ENCODE results near the gene NBEAL2.

NBEAL2 gene

GRCh38 chr3:46942481-46943236 lies 36.8 kb upstream of the NBEAL2 start:
- no peak for DNase-seq

- DNase-seq = no peak
Measured at GRCh38 chr3:46943237-46944187, 36.0 kb upstream of the NBEAL2 start.

GRCh38 chr3:46944191-46944590 lies 35.3 kb upstream of the NBEAL2 start:
- no peak for DNase-seq

- DNase-seq = no peak
Measured at GRCh38 chr3:46946416-46946815, 33.0 kb upstream of the NBEAL2 start.

- DNase-seq = no peak
Measured at GRCh38 chr3:46946856-46947545, 32.5 kb upstream of the NBEAL2 start.

- no peak for DNase-seq
Measured at GRCh38 chr3:46947546-46947901, 31.9 kb upstream of the NBEAL2 start.

GRCh38 chr3:46947981-46948791 lies 31.3 kb upstream of the NBEAL2 start:
- no peak for DNase-seq

- no peak for DNase-seq
Measured at GRCh38 chr3:46948830-46949671, 30.4 kb upstream of the NBEAL2 start.

- no peak for DNase-seq
Measured at GRCh38 chr3:46950177-46950576, 29.3 kb upstream of the NBEAL2 start.

GRCh38 chr3:46950650-46951241 lies 28.7 kb upstream of the NBEAL2 start:
- no peak for DNase-seq

GRCh38 chr3:46952813-46953212 lies 26.7 kb upstream of the NBEAL2 start:
- DNase-seq = no peak

GRCh38 chr3:46953234-46954010 lies 26.0 kb upstream of the NBEAL2 start:
- DNase-seq = no peak

GRCh38 chr3:46954178-46954577 lies 25.3 kb upstream of the NBEAL2 start:
- no peak for DNase-seq

- no peak for DNase-seq
Measured at GRCh38 chr3:46955157-46955556, 24.3 kb upstream of the NBEAL2 start.

- no peak for DNase-seq
Measured at GRCh38 chr3:46955801-46956259, 23.6 kb upstream of the NBEAL2 start.

- DNase-seq = no peak
Measured at GRCh38 chr3:46957092-46957820, 22.2 kb upstream of the NBEAL2 start.

GRCh38 chr3:46958467-46959160 lies 20.9 kb upstream of the NBEAL2 start:
- DNase-seq = no peak

GRCh38 chr3:46959161-46959511 lies 20.3 kb upstream of the NBEAL2 start:
- no peak for DNase-seq

All from nucleus accumbens (tissue), 56 donors.